Mesothelial cell of epicardium (in vitro differentiated cells): ENCODE data around the gene VSTM2B. TPM values are rescaled to one million over a fixed set of nuclear protein-coding genes. Genes with fewer than 3 reads are reported as not detected.

Source experiments
- DNase-seq, 2 experiments: peaks; one replicate each; pipeline ENCODE4 v3.0.0; 2021; ENCODE audit warnings: low spot score in 2 of 2; ENCODE audit not compliant: unreplicated experiment in 2 of 2
- H3K27ac Mint-ChIP-seq: 2 replicates; pipeline ENCODE4 v1.8.0; 2021; ENCODE audit warnings: mixed read lengths
- H3K27me3 Mint-ChIP-seq: 2 replicates; pipeline ENCODE4 v1.8.0; 2021; ENCODE audit warnings: low read depth, mixed read lengths
- H3K36me3 Mint-ChIP-seq: 2 replicates; pipeline ENCODE4 v1.8.0; 2021; ENCODE audit warnings: mixed read lengths
- H3K4me1 Mint-ChIP-seq: 2 replicates; pipeline ENCODE4 v1.8.0; 2021; ENCODE audit warnings: mixed read lengths
- H3K4me3 Mint-ChIP-seq: 2 replicates; pipeline ENCODE4 v1.8.0; 2021; ENCODE audit warnings: mild to moderate bottlenecking, moderate library complexity, mixed read lengths
- H3K9me3 Mint-ChIP-seq: 2 replicates; pipeline ENCODE4 v1.8.0; 2021; ENCODE audit warnings: mixed read lengths
- CTCF ChIP-seq: fragments of 200-600 bp; sonication (generic); IDR thresholded peaks from one replicate; pipeline ENCODE4 v1.5.0; 2021; ENCODE audit warnings: antibody characterized with exemption; ENCODE audit not compliant: unreplicated experiment
- total RNA-seq: library from RNA; stranded (reverse); gene quantifications from 3 replicates; pipeline ENCODE4 v1.2.1, GENCODE V29; 2021

VSTM2B gene
- total RNA-seq, 1 donor from 2014 or later: not detected

- peak overlapping the region; percentile 57 for H3K4me3 Mint-ChIP-seq
- peaks cover 19% of the 10 kb centered on the region for H3K4me1 Mint-ChIP-seq
- H3K27ac Mint-ChIP-seq: no peak overlapping the region
- H3K36me3 Mint-ChIP-seq: no peaks in the 10 kb centered on the region
- TF ChIP-seq CTCF: no peak
- no peak for DNase-seq
- H3K27me3 Mint-ChIP-seq: peaks cover 84% of the 10 kb centered on the region
- no peaks in the 10 kb centered on the region for H3K9me3 Mint-ChIP-seq
Observed at GRCh38 chr19:29527500-29528328, 1.9 kb downstream of the VSTM2B start.

DNA sequence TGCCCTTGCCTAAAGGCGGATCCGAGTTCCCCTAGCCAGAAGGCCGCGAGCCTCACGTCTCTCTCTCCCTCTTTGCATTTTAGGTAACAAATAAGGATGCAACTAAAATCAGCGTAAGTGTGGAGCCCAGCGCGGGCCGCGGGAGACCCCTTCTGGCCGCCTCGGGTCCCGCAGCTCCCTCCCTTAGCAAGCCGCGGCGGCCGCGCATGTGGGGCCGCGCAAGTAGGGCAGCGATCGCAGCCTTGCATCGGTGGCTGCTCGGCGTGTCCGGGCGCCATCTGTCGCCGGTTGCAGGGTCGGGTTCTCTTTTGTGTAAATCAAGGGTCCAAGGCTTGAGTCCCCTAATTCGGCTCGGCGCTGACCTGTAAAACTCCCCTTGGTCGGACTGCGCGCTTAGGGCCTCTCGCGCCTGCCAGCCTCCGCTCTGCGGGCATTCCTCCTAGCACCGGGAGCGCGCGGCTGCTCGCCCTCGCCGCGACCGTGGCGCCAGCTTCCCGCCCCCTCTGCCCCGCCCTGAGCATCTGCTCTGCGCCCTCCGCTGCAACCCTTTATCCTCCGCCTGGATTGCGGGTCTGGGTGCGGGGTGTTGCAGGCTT is 2.7 kb downstream of the VSTM2B start:
- no peaks in the 10 kb centered on the region for H3K9me3 Mint-ChIP-seq
- peak overlapping the region; percentile 57 for H3K4me3 Mint-ChIP-seq
- peaks cover 84% of the 10 kb centered on the region for H3K27me3 Mint-ChIP-seq
- TF ChIP-seq CTCF: peak; percentile 80
- no peaks in the 10 kb centered on the region for H3K36me3 Mint-ChIP-seq
- DNase-seq: peak; percentile 57 to 86
- H3K4me1 Mint-ChIP-seq: peaks cover 19% of the 10 kb centered on the region
- H3K27ac Mint-ChIP-seq: no peak overlapping the region

- Mint-ChIP-seq H3K36me3 (no peaks in the 10 kb centered on the region), H3K4me1 (peaks cover 19% of the 10 kb centered on the region), H3K27me3 (peaks cover 84% of the 10 kb centered on the region), H3K4me3 (peak overlapping the region; percentile 31), H3K27ac (no peak overlapping the region), H3K9me3 (no peaks in the 10 kb centered on the region)
- DNase-seq: no peak
- TF ChIP-seq CTCF: no peak
Observed at GRCh38 chr19:29528946-29529645, 3.3 kb downstream of the VSTM2B start.

- Mint-ChIP-seq H3K27ac (no peak overlapping the region), H3K36me3 (no peaks in the 10 kb centered on the region), H3K4me3 (peak overlapping the region; percentile 31), H3K4me1 (peaks cover 19% of the 10 kb centered on the region), H3K27me3 (peaks cover 84% of the 10 kb centered on the region), H3K9me3 (no peaks in the 10 kb centered on the region)
- TF ChIP-seq CTCF: no peak
- DNase-seq: no peak
Observed at GRCh38 chr19:29529646-29530539, 4.1 kb downstream of the VSTM2B start.
